Stimulated activated CD8-positive, alpha-beta memory T cell treated with anti-CD3 and anti-CD28 coated beads, Interleukin-15, amount 100 ng/mL, for 1 hour (primary cell): ENCODE data around the gene MRPL14.
"Not testable (repeated sequence)": the region's sequence is repeated elsewhere in the genome, so short reads cannot be mapped to it uniquely, and the experiment has no call there.

ENCODE experiments used
- DNase-seq: peaks from one replicate; pipeline ENCODE4 v3.0.0-alpha.2; 2020; ENCODE audit warnings: low read depth

Gene MRPL14

GRCh38 chr6:44149369-44150012 lies 22.2 kb upstream of the MRPL14 start:
- DNase-seq = no peak

DNA sequence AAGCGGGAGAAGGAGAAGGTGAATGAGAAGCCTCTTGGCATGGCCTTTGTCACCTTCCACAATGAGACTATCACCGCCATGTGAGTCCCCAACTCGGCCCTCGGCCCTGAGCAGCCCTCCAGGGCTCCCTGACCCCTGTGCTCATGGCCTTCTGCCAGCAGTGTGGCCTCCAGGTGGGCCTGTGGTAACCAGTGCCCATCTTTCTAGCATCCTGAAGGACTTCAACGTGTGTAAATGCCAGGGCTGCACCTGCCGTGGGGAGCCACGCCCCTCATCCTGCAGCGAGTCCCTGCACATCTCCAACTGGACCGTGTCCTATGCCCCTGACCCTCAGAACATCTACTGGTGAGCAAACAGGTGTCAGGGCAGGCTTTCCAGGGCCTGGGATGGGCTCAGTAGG lies 21.1 kb upstream of the MRPL14 start:
- no peak for DNase-seq

DNA sequence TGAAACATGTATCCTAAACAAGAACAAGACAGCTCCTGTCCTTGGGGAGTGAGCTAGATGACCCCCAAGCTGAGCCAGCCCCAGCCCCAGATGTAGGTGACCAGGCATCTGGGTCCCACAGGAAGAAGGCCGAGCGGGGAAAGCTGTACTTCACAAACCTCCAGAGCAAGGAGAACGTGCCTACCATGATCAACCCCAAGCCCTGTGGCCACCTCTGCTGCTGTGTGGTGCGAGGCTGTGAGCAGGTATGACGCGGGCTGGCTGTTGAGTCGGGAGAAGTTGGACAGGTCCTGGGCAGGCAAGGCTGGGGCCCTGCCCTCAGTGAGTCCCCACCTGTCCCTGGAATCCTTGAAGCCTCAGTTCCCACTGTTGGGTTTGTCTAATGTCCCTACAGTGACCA lies 20.0 kb upstream of the MRPL14 start:
- DNase-seq = no peak

DNA sequence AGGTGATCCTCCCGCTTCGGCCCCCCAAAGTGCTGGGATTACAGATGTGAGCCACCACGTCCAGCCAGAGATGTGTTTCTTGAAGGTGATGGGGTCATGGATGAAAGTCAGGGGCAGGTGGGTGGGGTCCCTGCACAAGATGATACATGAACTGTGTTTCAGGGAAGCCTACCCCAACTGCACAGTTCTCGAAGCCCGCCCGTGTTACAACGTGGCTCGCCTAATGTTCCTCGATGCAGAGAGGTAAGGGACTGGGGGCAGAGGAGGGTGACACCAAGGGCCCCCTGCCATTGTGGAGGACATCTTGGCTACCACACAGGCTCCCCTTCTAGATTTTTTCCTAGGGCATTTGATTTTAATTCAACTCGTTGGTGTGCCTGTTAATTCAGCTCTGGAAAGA lies 19.4 kb upstream of the MRPL14 start:
- DNase-seq = no peak

GRCh38 chr6:44145839-44146238 lies 18.6 kb upstream of the MRPL14 start:
- no peak for DNase-seq

GRCh38 chr6:44144536-44144935 lies 17.3 kb upstream of the MRPL14 start:
- not testable (repeated sequence) for DNase-seq

GRCh38 chr6:44143731-44144130 lies 16.5 kb upstream of the MRPL14 start:
- DNase-seq = no peak

GRCh38 chr6:44142835-44143234 lies 15.6 kb upstream of the MRPL14 start:
- no peak for DNase-seq

DNA sequence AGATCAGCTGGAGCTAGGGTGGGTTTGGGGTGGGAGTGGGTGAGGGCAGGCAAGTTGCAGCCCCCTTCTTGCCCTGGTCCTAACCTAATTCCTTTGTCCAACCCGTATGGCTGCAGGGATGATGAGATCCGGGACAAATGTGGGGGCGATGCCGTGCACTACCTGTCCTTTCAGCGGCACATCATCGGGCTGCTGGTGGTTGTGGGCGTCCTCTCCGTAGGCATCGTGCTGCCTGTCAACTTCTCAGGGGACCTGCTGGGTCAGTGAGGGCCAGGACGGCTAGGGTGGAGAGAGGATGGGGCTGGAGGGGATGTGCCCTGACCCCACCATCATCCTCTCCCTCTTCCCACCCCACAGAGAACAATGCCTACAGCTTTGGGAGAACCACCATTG lies 12.1 kb upstream of the MRPL14 start:
- no peak for DNase-seq

- no peak for DNase-seq
These were observed 11.6 kb upstream of the MRPL14 start for GRCh38 chr6:44138717-44139350.

- no peak for DNase-seq
These were observed 8.6 kb upstream of the MRPL14 start for GRCh38 chr6:44135875-44136274.

GRCh38 chr6:44135173-44135758 lies 8.0 kb upstream of the MRPL14 start:
- no peak for DNase-seq

DNA sequence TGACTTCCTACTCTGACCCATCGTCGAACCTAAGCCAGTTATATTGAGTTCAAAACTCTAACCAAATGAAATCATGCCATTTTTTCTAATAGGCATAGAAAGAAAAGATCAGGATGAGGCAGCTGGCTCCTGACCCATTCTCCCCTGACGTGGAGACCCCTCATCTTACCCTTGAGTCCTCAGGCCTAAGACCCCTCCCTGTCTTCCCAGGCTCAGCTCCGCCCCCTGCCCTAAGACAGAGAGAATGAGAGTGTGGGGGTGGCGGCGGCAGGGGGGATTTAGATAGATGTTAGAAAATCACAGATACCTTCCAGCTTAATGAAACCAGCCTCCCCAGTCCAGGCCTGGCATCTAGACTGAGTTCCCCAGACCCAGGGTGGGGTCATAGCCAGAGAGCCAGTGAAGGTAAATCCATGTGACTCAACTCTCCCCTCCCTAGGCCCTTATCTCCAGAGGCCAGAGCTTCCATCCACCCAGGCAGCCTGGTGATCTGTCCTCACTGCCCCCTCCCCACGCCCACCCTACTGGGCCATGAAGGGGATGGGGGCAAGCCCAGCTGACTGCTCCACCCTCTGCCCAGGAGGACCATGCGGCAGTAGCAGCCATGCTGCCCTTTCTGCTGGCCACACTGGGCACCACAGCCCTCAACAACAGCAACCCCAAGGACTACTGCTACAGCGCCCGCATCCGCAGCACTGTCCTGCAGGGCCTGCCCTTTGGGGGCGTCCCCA lies 6.9 kb upstream of the MRPL14 start:
- no peak for DNase-seq

DNA sequence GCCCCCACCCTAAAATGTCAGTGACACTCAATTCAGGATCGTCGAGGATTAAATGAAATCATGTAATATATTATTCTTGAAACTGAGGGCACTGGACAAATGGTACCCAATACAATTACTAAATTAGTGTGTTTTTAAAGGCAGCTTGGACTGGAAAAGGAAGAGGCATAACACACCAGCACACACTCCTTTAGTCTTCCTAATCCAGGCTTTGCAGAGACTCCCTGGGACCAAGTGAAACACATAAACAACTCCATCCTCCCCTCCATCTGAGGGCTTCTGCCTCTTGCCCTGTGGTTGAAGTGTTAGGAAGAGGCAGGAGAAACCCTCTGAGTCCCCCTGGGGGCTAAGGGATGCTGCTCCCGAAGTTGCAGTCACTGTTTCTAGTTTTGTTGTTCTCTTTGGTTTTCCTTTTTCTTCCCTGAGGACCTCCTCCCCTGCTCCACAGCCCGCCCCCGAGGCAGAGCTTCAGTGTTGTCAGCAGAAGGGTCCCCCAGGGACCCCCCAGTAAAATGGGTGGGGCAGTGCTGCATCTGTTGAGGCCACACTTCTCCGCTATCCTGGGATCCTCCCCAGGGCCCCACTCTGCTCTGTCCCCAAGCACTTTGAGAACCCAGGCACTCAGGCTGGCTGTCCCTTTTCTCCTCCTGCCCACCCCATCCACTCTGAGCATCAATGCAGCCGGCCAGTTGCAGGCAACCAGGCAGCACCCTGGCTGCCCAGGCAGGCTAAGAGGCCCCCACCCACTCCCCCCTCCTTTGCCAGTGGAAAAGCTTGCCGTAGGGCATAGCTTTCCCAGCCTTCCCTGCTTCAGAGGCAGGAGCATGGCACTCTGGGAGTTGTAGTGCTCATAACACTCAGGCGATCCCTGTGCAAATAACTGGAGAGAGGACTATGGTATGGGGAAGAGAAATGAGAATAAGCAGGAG lies 6.0 kb upstream of the MRPL14 start:
- DNase-seq = no peak

- DNase-seq = no peak
These were observed 5.2 kb upstream of the MRPL14 start for GRCh38 chr6:44132476-44132875.

DNA sequence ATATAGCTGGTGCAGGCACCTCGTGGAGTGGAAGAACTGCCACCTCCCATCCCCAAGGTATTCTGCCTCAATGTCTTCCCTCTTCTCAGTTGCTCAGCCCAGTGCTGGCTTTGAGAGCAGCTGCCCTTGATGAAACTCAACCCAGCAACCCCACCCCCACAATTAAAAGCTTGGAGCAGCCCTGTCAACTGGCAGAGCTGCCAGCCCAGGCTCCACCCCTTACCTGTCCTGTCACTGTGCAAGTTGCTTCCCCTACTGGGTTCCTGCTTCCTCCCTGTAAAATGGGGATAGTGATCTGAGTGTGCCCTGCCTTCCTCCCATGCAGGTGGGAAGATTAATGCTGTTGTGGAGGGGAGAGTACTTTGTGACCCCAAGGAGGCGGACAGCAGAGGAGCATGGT lies 4.6 kb upstream of the MRPL14 start:
- no peak for DNase-seq

GRCh38 chr6:44129841-44130322 lies 2.6 kb upstream of the MRPL14 start:
- DNase-seq = no peak

GRCh38 chr6:44128020-44128917 lies 1.0 kb upstream of the MRPL14 start:
- no peak for DNase-seq

DNA sequence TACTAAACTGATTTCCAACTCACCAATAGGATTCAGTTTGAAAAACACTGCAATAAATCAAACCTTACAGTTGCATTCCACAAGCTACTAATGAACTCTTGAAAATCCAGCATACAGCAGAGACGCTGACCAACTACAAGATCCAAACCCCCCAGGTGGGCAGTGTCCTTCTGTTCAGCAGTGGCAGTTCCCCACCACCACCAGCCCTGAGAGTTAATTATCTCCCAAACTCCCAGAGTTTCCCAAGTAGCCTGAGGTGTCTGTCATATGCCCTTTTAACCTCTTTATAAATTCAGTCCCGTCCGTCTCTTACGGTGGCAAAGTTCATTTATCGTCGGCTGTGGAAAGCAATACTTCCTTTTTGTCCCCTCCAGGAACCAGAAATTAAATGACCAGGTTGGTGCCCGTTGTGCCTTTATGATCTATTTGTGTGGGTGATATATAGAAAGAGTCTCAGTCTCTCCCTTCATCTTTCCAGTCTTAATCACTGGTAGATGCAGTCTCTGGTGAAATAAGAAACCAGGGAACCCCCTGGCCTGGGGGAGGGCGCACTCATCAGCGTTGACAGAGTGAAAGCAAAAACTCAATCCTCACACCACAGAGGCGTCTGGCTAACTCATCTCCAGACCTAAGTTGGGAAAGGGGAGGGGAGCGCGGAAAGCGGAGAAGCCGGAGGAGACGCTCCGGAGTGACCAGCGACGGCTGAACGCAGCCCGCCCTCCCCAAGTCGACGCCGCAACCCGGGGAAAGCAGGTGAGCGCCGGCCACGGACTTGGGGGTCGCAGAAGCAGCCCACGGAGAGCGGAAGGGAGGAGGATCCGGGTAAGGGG lies 717 bp downstream of the MRPL14 start:
- peak; percentile 44 for DNase-seq

GRCh38 chr6:44123544-44123943 lies 3.7 kb downstream of the MRPL14 start:
- no peak for DNase-seq
